Measurements from ENCODE around the gene IFITM2.
"Not testable (repeated sequence)": the region's sequence is repeated elsewhere in the genome, so short reads cannot be mapped to it uniquely, and the experiment has no call there.

IFITM2 gene

GRCh38 chr11:304061-304506, 3.5 kb upstream of the IFITM2 start:
- H3K9ac ChIP-seq (ENCODE audit: insufficient read length, low read depth): peak overlapping the region; percentile 51
- TF ChIP-seq ZNF274 (IDR thresholded peaks at IDR 0.05; ENCODE audit: low read depth, low read length): no peak
- no peaks in the 10 kb centered on the region for H3K27me3 ChIP-seq (ENCODE audit: insufficient read depth, insufficient read length)
- peaks cover 29% of the 10 kb centered on the region for H3K4me1 ChIP-seq (ENCODE audit: insufficient read depth, insufficient read length)
- no peaks in the 10 kb centered on the region for H3K9me3 ChIP-seq (ENCODE audit: insufficient read depth, low read length)
- H3K36me3 ChIP-seq (ENCODE audit: insufficient read depth, insufficient read length, low read length): no peaks in the 10 kb centered on the region
- no peak for DNase-seq (ENCODE audit: low read depth, low spot score)
- no peak overlapping the region for H3K4me3 ChIP-seq (ENCODE audit: insufficient read length, low read depth)

DNA sequence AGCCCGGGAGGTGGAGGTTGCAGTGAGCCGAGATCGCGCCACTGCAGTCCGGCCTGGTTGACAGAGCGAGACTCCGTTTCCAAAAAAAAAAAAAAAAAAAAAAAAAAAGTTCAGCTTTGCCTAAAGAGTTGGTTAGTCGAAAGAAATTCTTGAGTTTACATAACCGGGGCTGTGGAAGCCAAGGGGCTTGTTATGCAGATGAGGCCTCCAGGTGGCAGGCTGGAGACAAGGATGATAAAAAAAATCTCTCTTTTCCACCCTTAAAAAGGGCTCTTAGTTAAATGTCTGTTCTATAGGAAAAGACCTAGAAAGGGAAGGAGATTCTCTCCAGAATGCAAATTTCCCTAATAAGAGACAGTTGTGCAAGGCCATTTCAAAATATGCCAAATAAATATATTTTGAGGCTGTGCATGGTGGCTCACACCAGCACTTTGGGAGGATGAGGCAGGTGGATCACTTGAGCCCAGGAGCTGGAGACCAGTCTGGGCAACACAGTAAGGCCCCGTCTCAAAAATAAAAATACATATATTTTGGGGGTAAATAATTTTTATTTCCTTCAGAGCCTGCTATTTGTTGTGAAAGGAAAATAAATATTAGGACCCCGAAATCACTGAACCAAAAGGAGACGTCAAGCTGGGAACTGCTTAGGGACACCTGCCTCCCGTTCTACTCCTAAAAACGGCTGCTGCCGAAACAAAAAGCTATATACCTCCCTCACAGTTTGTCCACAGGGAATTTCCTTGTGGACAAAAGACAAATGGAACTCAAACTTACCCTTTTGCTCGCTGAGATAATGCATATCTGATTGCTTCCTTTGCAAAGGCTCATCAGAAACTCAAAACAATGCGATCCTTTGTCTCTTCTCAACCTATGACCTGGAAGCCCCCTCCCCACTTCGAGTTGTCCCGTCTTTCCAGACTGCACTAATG, 2.4 kb upstream of the IFITM2 start:
- Histone ChIP-seq H3K27me3 (ENCODE audit: insufficient read depth, insufficient read length) (no peaks in the 10 kb centered on the region), H3K4me1 (ENCODE audit: insufficient read depth, insufficient read length) (peaks cover 26% of the 10 kb centered on the region), H3K9me3 (ENCODE audit: insufficient read depth, low read length) (no peaks in the 10 kb centered on the region), H3K4me3 (ENCODE audit: insufficient read length, low read depth) (no peak overlapping the region), H3K36me3 (ENCODE audit: insufficient read depth, insufficient read length, low read length) (no peaks in the 10 kb centered on the region), H3K9ac (ENCODE audit: insufficient read length, low read depth) (no peak overlapping the region)
- TF ChIP-seq YY1 (IDR thresholded peaks at IDR 0.05; ENCODE audit: insufficient read depth, insufficient read length) (no peak), ZNF274 (IDR thresholded peaks at IDR 0.05; ENCODE audit: low read depth, low read length) (no peak), SUZ12 (IDR thresholded peaks at IDR 0.05; ENCODE audit: extremely low read depth, insufficient read depth, insufficient read length) (no peak)
- peak; percentile 93 for DNase-seq (ENCODE audit: low read depth, low spot score)

- Histone ChIP-seq H3K9me3 (ENCODE audit: insufficient read depth, low read length) (no peaks in the 10 kb centered on the region), H3K27me3 (ENCODE audit: insufficient read depth, insufficient read length) (no peaks in the 10 kb centered on the region), H3K9ac (ENCODE audit: insufficient read length, low read depth) (peak overlapping the region; percentile 39), H3K36me3 (ENCODE audit: insufficient read depth, insufficient read length, low read length) (no peaks in the 10 kb centered on the region), H3K4me3 (ENCODE audit: insufficient read length, low read depth) (no peak overlapping the region), H3K4me1 (ENCODE audit: insufficient read depth, insufficient read length) (peaks cover 26% of the 10 kb centered on the region)
- TF ChIP-seq YY1 (IDR thresholded peaks at IDR 0.05; ENCODE audit: insufficient read depth, insufficient read length): no peak
- TF ChIP-seq ZNF274 (IDR thresholded peaks at IDR 0.05; ENCODE audit: low read depth, low read length): no peak
- TF ChIP-seq SUZ12 (IDR thresholded peaks at IDR 0.05; ENCODE audit: extremely low read depth, insufficient read depth, insufficient read length): no peak
- DNase-seq (ENCODE audit: low read depth, low spot score): no peak
These were observed 1.8 kb upstream of the IFITM2 start for GRCh38 chr11:305844-306211.

- H3K36me3 ChIP-seq (ENCODE audit: insufficient read depth, insufficient read length, low read length): no peaks in the 10 kb centered on the region
- peak overlapping the region; percentile 42 for H3K9ac ChIP-seq (ENCODE audit: insufficient read length, low read depth)
- H3K4me3 ChIP-seq (ENCODE audit: insufficient read length, low read depth): no peak overlapping the region
- H3K9me3 ChIP-seq (ENCODE audit: insufficient read depth, low read length): no peaks in the 10 kb centered on the region
- H3K4me1 ChIP-seq (ENCODE audit: insufficient read depth, insufficient read length): peaks cover 25% of the 10 kb centered on the region
- H3K27me3 ChIP-seq (ENCODE audit: insufficient read depth, insufficient read length): no peaks in the 10 kb centered on the region
- no peak for DNase-seq (ENCODE audit: low read depth, low spot score)
- no peak for TF ChIP-seq SUZ12 (IDR thresholded peaks at IDR 0.05; ENCODE audit: extremely low read depth, insufficient read depth, insufficient read length)
- no peak for TF ChIP-seq YY1 (IDR thresholded peaks at IDR 0.05; ENCODE audit: insufficient read depth, insufficient read length)
- no peak for TF ChIP-seq ZNF274 (IDR thresholded peaks at IDR 0.05; ENCODE audit: low read depth, low read length)
These were observed 808 bp upstream of the IFITM2 start for GRCh38 chr11:306645-307371.

GRCh38 chr11:308740-309665, 1.4 kb downstream of the IFITM2 start:
- not testable (repeated sequence) for H3K27me3 ChIP-seq (ENCODE audit: insufficient read depth, insufficient read length); H3K4me3 ChIP-seq (ENCODE audit: insufficient read length, low read depth); DNase-seq (ENCODE audit: low read depth, low spot score); H3K36me3 ChIP-seq (ENCODE audit: insufficient read depth, insufficient read length, low read length); H3K9me3 ChIP-seq (ENCODE audit: insufficient read depth, low read length)
- Histone ChIP-seq H3K9ac (ENCODE audit: insufficient read length, low read depth) (peak overlapping the region; percentile 53), H3K4me1 (ENCODE audit: insufficient read depth, insufficient read length) (peaks cover 25% of the 10 kb centered on the region)

DNA sequence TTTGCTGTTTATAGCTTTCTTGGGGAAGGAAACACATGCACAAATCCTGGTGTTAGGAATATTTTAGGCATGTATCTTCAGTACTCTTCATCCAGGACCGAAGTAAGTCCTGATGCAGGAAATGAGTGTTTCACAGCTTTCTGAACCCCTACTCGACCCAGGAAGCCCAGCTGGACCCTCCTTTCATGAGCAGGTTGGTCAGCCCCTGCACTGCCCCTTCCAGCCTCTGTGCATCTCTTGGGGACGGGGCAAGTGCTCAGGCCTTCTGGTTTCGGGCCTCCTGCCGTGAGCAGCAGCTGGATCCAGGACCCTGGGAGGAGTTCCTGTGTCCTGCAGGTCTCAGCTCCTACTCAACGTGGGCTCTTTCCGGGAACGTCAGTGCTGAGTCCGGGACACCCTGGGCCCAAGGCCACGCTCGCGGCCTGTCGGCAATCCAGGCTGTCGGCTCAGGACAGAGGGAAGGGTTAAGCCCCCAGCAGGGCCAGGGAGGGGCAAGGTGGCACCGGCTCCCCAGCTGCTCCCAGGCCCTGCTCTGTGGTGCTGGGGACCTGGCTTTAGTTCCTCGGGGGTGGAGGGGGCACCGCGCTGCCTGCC, 2.5 kb downstream of the IFITM2 start:
- DNase-seq (ENCODE audit: low read depth, low spot score); H3K27me3 ChIP-seq (ENCODE audit: insufficient read depth, insufficient read length); H3K36me3 ChIP-seq (ENCODE audit: insufficient read depth, insufficient read length, low read length); H3K9me3 ChIP-seq (ENCODE audit: insufficient read depth, low read length); H3K4me3 ChIP-seq (ENCODE audit: insufficient read length, low read depth): not testable (repeated sequence)
- peak overlapping the region; percentile 72 for H3K9ac ChIP-seq (ENCODE audit: insufficient read length, low read depth)
- H3K4me1 ChIP-seq (ENCODE audit: insufficient read depth, insufficient read length): peaks cover 23% of the 10 kb centered on the region

DNA sequence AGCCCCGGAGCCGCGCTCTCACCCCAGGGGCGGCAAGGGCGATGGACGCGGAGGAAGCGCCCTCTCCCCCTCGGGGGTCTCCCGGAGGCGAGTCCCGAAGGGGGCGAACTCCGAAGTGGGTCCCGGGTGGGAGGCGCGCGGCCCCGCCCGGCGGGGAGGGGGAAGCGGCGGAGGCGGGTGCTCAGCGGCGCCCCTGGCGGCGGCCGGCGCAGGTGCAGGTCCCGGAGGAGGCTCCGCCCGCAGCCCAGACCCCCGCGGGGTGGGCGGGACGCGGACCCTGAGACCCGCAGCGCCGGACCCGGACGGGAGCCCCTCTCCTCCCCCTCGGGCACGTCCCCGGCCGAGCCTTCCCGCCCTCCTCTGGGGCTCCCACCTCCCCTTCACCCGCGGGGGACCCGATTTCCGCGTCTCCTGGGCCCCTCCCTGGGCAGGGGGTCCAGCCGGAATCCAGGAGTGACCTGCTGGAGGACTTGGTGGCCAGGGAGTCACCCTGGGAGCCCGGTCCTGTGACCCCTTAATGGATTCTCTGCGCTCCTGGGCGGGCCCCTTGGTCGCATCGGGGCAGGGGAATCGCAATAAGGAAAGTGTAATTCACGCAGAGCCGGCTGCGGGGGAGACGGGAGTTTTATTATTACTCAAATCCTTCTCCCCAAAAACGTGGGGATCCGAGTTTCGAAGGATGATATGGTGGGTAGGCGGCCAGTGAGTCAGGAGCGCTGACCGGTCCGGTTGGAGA, 3.6 kb downstream of the IFITM2 start:
- peaks cover 29% of the 10 kb centered on the region for H3K4me1 ChIP-seq (ENCODE audit: insufficient read depth, insufficient read length)
- H3K4me3 ChIP-seq (ENCODE audit: insufficient read length, low read depth): peak overlapping the region; percentile 30

More for the DNA sequence above, 3.6 kb downstream of the IFITM2 start:
- H3K27me3 ChIP-seq (ENCODE audit: insufficient read depth, insufficient read length); DNase-seq (ENCODE audit: low read depth, low spot score); H3K36me3 ChIP-seq (ENCODE audit: insufficient read depth, insufficient read length, low read length); H3K9me3 ChIP-seq (ENCODE audit: insufficient read depth, low read length): not testable (repeated sequence)
- H3K9ac ChIP-seq (ENCODE audit: insufficient read length, low read depth): peak overlapping the region; percentile 70

All from NT2/D1 (cell line).